Natural killer cell (primary cell): ENCODE measurements around the gene CACNA1A. TPM values are rescaled to one million over a fixed set of nuclear protein-coding genes. Genes with fewer than 3 reads are reported as not detected.
"Not testable (repeated sequence)": the region's sequence is repeated elsewhere in the genome, so short reads cannot be mapped to it uniquely, and the experiment has no call there.

Experiments used
- ATAC-seq, 3 donors: fragments of 150-1000 bp in 2 of 3; fragments of 200-7000 bp in 1 of 3; cut with Tn5 transposase; 1 replicate in 1 of 3; 2 replicates in 2 of 3; pipeline ENCODE4 v1.10.0; 2021; ENCODE audit warnings: mild to moderate bottlenecking in 2 of 3, moderate library complexity in 2 of 3
- DNase-seq, 2 donors: peaks; one replicate each; pipeline versions ENCODE4 v3.0.0 to v3.0.0-alpha.2; 2013 to 2021; ENCODE audit warnings: mixed read lengths in 1 of 2
- H3K27ac ChIP-seq: one replicate; pipeline ENCODE4 v1.5.1; 2013; ENCODE audit warnings: mild to moderate bottlenecking, low read length
- H3K27me3 ChIP-seq: one replicate; pipeline ENCODE4 v1.6.1; 2013; ENCODE audit warnings: low read length; ENCODE audit not compliant: control insufficient read depth, insufficient read depth
- H3K36me3 ChIP-seq: one replicate; pipeline ENCODE4 v1.6.1; 2013; ENCODE audit warnings: low read length; ENCODE audit not compliant: control insufficient read depth, insufficient read depth
- H3K4me1 ChIP-seq: one replicate; pipeline ENCODE4 v1.6.1; 2013; ENCODE audit warnings: low read length; ENCODE audit not compliant: control insufficient read depth, insufficient read depth
- H3K4me3 ChIP-seq: one replicate; pipeline ENCODE4 v1.5.1; 2013; ENCODE audit warnings: low read length
- H3K9me3 ChIP-seq: one replicate; pipeline ENCODE4 v1.6.1; 2013; ENCODE audit warnings: low read length; ENCODE audit not compliant: control insufficient read depth, insufficient read depth
- H3K27ac Mint-ChIP-seq, 2 donors: one replicate each; pipeline ENCODE4 v1.8.0; 2022; ENCODE audit warnings: mild to moderate bottlenecking in 2 of 2, mixed read lengths in 2 of 2, moderate library complexity in 1 of 2
- H3K27me3 Mint-ChIP-seq, 2 donors: one replicate each; pipeline ENCODE4 v1.8.0; 2022; ENCODE audit warnings: low read depth in 2 of 2, mixed read lengths in 2 of 2
- H3K36me3 Mint-ChIP-seq: one replicate; pipeline ENCODE4 v1.8.0; 2022; ENCODE audit warnings: mixed read lengths
- H3K4me1 Mint-ChIP-seq, 2 donors: one replicate each; pipeline ENCODE4 v1.8.0; 2022; ENCODE audit warnings: mixed read lengths in 2 of 2
- H3K4me3 Mint-ChIP-seq: one replicate; pipeline ENCODE4 v1.8.0; 2022; ENCODE audit warnings: mild to moderate bottlenecking, moderate library complexity, mixed read lengths
- H3K9me3 Mint-ChIP-seq, 2 donors: one replicate each; pipeline ENCODE4 v1.8.0; 2022; ENCODE audit warnings: mixed read lengths in 2 of 2
- WGBS: methylation state at CpG from one replicate; pipeline ENCODE4 v1.1.7; 2013; ENCODE audit warnings: missing lambda C conversion rate; ENCODE audit not compliant: insufficient coverage; 5-methylcytosine and 5-hydroxymethylcytosine counted together
- intact Hi-C: fragments of 100-400 bp; cut with micrococcal nuclease; formaldehyde crosslinking; loops from one replicate; pipeline ENCODE4 v1.14.2; 2022
- total RNA-seq, 4 donors: library from RNA; stranded (reverse); fragments of 120-200 nt in 1 of 4; gene quantifications; one replicate each; pipeline versions ENCODE4 v1.2.3 to v1.2.4, GENCODE V29; 2013 to 2022
- TF ChIP-seq, protein P1 (sequence below): fragments of 200-600 bp; IDR thresholded peaks from one replicate; pipeline ENCODE4 v1.8.0; 2022; ENCODE audit warnings: antibody characterized with exemption

The CACNA1A gene
- total RNA-seq, 3 donors from 2014 or later (not counting 1 experiment from before 2014, with no cell fraction given) = 0.59 to 0.85 (median 0.75) TPM

DNA sequence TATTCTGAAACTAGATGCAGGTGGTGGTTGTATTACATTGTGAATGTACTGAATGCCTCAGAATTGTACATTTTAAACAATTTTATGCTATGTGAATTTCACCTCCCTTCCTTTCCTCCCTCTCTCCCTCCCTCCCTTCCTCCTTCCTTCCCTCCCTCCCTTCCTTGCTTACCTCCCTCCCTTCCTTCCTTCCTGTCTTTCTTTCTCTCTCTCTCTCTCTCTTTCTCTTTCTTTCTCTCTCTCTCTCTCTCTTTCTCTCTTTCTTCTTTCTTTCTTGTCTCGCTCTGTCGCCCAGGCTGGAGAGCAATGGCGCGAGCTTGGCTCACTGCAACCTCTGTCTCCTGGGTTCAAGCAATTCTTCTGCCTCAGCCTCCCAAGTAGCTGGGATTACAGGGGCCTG, 318.9 kb downstream of the CACNA1A start:
- H3K4me3 ChIP-seq = no peak overlapping the region
- Mint-ChIP-seq H3K36me3 (no peaks in the 10 kb centered on the region), H3K4me1 (peaks cover 15 to 19% of the 10 kb centered on the region in 2 donors), H3K4me3 (no peak overlapping the region), H3K9me3 (no peaks in the 10 kb centered on the region), H3K27ac (peak overlapping the region; percentile 4 to 5), H3K27me3 (no peaks in the 10 kb centered on the region)
- TF ChIP-seq, protein P1, sequence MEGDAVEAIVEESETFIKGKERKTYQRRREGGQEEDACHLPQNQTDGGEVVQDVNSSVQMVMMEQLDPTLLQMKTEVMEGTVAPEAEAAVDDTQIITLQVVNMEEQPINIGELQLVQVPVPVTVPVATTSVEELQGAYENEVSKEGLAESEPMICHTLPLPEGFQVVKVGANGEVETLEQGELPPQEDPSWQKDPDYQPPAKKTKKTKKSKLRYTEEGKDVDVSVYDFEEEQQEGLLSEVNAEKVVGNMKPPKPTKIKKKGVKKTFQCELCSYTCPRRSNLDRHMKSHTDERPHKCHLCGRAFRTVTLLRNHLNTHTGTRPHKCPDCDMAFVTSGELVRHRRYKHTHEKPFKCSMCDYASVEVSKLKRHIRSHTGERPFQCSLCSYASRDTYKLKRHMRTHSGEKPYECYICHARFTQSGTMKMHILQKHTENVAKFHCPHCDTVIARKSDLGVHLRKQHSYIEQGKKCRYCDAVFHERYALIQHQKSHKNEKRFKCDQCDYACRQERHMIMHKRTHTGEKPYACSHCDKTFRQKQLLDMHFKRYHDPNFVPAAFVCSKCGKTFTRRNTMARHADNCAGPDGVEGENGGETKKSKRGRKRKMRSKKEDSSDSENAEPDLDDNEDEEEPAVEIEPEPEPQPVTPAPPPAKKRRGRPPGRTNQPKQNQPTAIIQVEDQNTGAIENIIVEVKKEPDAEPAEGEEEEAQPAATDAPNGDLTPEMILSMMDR = no peak
- no peaks in the 10 kb centered on the region for H3K36me3 ChIP-seq
- WGBS = 88% methylated on average over 4 of the region's 4 CpGs
- intact Hi-C loops = no loop called here
- no peak for DNase-seq
- H3K27me3 ChIP-seq = no peaks in the 10 kb centered on the region
- no peak for ATAC-seq
- H3K9me3 ChIP-seq = no peaks in the 10 kb centered on the region
- H3K4me1 ChIP-seq = peaks cover 49% of the 10 kb centered on the region
- no peak overlapping the region for H3K27ac ChIP-seq

GRCh38 chr19:13186688-13187087, 319.6 kb downstream of the CACNA1A start:
- H3K9me3 ChIP-seq, H3K27me3 ChIP-seq, intact Hi-C loops, H3K4me3 ChIP-seq, DNase-seq, H3K27me3 Mint-ChIP-seq, H3K27ac ChIP-seq, H3K27ac Mint-ChIP-seq, H3K36me3 Mint-ChIP-seq, H3K36me3 ChIP-seq, H3K4me3 Mint-ChIP-seq, ATAC-seq, H3K9me3 Mint-ChIP-seq: not testable (repeated sequence)
- 95% methylated on average over 38 of the region's 38 CpGs for WGBS
- peaks cover 21 to 26% of the 10 kb centered on the region in 2 donors for H3K4me1 Mint-ChIP-seq
- peaks cover 56% of the 10 kb centered on the region for H3K4me1 ChIP-seq

DNA sequence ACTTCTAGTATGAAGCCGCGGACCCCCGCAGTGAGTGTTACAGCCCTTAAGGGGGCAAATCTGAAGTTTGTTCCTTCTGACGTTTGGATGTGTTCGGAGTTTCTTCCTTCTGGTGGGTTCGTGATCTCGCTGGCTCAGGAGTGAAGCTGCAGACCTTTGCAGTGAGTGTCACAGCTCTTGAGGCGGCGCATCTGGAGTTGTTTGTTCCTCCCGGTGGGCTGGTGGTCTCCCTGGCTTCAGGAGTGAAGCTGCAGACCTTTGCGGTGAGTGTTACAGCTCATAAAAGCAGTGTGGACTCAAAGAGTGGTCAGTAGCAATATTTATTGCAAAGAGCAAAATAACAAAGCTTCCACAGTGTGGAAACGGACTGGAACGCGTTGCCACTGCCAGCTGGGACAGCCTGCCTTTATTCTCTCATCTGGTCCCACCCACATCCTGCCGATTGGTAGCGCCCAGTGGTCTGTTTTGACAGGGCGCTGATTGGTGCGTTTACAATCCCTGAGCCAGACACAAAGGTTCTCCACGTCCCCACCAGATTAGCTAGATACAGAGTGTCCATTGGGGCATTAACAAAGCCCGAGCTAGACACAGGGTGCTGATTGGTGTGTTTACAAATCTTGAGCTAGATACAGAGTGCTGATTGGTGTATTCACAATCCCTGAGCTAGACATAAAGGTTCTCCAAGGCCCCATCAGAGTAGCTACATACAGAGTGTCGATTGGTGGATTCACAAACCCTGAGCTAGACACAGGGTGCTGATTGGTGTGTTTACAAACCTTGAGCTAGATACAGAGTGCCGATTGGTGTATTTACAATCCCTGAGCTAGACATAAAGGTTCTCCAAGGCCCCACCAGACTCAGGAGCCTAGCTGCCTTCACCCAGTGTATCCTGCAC, 320.3 kb downstream of the CACNA1A start:
- H3K4me1 ChIP-seq = peaks cover 56% of the 10 kb centered on the region
- peaks cover 21 to 29% of the 10 kb centered on the region in 2 donors for H3K4me1 Mint-ChIP-seq
- H3K9me3 Mint-ChIP-seq, H3K27ac Mint-ChIP-seq, H3K27me3 Mint-ChIP-seq, H3K27me3 ChIP-seq, ATAC-seq, intact Hi-C loops, H3K9me3 ChIP-seq, H3K27ac ChIP-seq, H3K36me3 ChIP-seq, H3K4me3 ChIP-seq, DNase-seq, H3K36me3 Mint-ChIP-seq, H3K4me3 Mint-ChIP-seq: not testable (repeated sequence)
- WGBS = 89% methylated on average over 22 of the region's 22 CpGs

DNA sequence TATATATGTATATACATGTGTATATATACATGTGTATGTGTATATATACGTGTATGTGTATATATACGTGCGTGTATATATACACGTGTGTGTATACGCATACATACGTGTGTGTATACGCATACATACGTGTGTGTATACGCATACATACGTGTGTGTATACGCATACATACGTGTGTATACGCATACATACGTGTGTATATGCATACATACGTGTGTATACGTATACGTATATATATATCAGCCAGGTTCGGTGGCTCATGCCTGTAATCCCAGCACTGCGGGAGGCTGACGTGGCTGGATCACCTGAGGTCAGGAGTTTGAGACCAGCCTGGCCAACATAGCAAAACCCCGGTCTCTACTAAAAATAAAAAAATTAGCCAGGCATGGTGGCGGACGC, 321.4 kb downstream of the CACNA1A start:
- H3K4me3 ChIP-seq, H3K36me3 Mint-ChIP-seq, H3K9me3 Mint-ChIP-seq, H3K36me3 ChIP-seq, H3K27me3 ChIP-seq, DNase-seq, intact Hi-C loops, H3K27ac Mint-ChIP-seq, H3K27ac ChIP-seq, H3K9me3 ChIP-seq, H3K4me3 Mint-ChIP-seq, H3K27me3 Mint-ChIP-seq, ATAC-seq: not testable (repeated sequence)
- H3K4me1 ChIP-seq = peaks cover 63% of the 10 kb centered on the region
- 95% methylated on average over 23 of the region's 23 CpGs for WGBS
- H3K4me1 Mint-ChIP-seq = peaks cover 21 to 39% of the 10 kb centered on the region in 2 donors
